ENCODE measurements around the gene HOXB4. TPM values are rescaled to one million over a fixed set of nuclear protein-coding genes. Genes with fewer than 3 reads are reported as not detected.

HOXB4 gene
- total RNA-seq, 1 experiment from 2014 or later, result 0.04 TPM

DNA sequence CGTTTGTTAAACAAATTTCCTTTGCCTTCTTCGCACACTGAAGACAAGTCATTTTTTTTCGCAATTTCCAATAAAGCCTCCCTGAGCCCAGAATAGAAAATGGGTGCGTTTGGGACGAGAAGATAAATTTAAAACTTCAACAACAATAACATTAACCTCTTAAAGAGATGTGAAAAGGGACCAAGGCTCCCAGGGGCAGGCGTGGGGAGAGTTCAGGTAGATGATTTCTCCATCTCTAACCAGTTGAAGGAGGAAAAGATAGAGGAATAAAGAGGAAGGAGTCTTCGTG, 1.3 kb upstream of the HOXB4 start:
- Mint-ChIP-seq H3K4me3 (no peak overlapping the region), H3K27ac (no peak overlapping the region), H3K36me3 (no peaks in the 10 kb centered on the region), H3K4me1 (peaks cover 39% of the 10 kb centered on the region), H3K27me3 (ENCODE audit: low read depth) (peaks cover 65% of the 10 kb centered on the region; the same call in 1 of the 2 replicates), H3K9me3 (no peaks in the 10 kb centered on the region)
- TF ChIP-seq, protein P1, sequence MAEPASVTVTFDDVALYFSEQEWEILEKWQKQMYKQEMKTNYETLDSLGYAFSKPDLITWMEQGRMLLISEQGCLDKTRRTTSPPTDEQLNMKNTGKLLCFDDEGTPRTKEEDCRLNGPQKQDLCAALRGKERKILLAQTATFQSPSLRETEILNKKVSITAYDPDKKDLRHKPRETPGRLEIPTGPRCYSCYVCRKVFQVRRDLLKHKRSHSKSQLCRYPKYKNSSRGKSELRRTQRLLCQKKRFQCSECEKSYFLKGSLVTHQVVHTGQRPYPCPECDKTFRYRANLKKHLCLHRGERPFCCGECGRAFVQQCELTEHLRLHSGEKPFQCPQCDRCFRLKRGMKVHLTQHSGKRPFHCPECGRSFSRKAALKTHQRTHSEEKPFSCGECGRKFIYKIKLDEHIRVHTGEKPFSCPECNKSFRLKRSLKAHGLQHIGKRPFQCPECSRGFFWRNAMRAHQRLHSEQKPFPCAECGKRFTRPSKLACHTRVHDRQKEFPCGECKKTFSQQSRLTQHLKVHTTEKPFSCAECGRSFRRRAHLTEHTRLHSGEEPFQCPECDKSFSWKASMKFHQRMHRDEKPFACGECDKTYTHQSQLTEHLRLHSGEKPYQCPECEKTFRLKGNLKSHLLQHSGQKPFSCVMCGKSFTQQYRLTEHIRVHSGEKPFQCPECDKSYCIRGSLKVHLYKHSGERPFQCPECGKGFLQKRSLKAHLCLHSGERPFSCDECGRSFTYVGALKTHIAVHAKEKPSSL (CRISPR knock-in tag; conservative IDR thresholded peaks at IDR 0.05), result no peak
- TF ChIP-seq, protein P2, sequence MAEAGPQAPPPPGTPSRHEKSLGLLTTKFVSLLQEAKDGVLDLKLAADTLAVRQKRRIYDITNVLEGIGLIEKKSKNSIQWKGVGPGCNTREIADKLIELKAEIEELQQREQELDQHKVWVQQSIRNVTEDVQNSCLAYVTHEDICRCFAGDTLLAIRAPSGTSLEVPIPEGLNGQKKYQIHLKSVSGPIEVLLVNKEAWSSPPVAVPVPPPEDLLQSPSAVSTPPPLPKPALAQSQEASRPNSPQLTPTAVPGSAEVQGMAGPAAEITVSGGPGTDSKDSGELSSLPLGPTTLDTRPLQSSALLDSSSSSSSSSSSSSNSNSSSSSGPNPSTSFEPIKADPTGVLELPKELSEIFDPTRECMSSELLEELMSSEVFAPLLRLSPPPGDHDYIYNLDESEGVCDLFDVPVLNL (CRISPR knock-in tag; IDR thresholded peaks at IDR 0.05; ENCODE audit: borderline replicate concordance, low read depth), result no peak
- TF ChIP-seq TEAD4 (CRISPR knock-in tag; IDR thresholded peaks at IDR 0.05), result no peak
- TF ChIP-seq, protein P3, sequence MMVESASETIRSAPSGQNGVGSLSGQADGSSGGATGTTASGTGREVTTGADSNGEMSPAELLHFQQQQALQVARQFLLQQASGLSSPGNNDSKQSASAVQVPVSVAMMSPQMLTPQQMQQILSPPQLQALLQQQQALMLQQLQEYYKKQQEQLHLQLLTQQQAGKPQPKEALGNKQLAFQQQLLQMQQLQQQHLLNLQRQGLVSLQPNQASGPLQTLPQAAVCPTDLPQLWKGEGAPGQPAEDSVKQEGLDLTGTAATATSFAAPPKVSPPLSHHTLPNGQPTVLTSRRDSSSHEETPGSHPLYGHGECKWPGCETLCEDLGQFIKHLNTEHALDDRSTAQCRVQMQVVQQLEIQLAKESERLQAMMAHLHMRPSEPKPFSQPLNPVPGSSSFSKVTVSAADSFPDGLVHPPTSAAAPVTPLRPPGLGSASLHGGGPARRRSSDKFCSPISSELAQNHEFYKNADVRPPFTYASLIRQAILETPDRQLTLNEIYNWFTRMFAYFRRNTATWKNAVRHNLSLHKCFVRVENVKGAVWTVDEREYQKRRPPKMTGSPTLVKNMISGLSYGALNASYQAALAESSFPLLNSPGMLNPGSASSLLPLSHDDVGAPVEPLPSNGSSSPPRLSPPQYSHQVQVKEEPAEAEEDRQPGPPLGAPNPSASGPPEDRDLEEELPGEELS (CRISPR knock-in tag; IDR thresholded peaks at IDR 0.05), result no peak
- TF ChIP-seq, protein P4, sequence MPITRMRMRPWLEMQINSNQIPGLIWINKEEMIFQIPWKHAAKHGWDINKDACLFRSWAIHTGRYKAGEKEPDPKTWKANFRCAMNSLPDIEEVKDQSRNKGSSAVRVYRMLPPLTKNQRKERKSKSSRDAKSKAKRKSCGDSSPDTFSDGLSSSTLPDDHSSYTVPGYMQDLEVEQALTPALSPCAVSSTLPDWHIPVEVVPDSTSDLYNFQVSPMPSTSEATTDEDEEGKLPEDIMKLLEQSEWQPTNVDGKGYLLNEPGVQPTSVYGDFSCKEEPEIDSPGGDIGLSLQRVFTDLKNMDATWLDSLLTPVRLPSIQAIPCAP (CRISPR knock-in tag; IDR thresholded peaks at IDR 0.05), result no peak
- no peak for ATAC-seq
- CTCF ChIA-PET, result interaction anchor here (0.7 to 1.2 kb wide), 2 partner anchors 30 to 34 kb away, joined by 3 read pairs; no protein-coding TSS in a partner anchor
- no peak for DNase-seq (ENCODE audit: low spot score)
- POLR2A ChIA-PET, result no interaction called here

DNA sequence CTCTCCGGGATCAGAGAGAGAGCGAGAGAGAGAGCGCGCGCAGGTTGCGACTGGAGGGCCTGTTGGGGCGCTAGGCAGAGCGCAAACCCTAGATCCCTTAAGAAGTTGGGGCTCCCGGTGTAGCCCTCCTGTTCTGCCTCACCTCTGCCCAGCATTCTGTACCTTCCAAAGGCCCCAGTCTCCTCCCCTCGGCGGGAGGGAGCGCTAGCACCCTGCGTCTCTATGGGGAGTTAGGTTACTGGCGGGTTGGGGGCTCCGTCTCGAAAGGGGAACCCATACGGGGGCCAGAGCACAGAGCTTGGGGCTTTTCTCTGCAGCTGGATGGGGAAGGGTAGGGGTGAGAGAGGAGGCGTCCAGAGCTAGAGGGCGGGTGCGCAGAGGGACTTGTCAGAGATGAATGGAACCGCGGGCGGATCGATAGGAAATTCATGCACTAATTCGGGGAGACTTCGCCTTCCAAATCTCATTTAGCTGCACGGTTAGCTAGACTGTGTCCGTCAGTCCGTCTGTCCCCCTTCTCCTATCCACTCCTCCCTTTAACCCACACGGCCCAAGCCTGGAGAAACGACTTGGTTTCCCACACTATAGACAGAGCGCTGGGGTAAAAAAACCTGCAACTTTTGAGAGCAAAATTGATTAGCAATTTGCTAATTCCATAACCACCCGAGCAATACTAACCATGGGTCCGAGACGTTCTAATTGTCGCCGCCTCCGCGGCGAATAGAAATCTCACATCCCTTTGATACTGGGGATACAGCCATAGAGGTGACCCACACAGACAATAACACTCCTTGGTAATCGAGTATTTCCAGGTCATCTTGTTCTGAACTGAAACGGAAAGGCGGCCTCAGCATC, 693 bp upstream of the HOXB4 start:
- peak overlapping the region; percentile 45 for H3K4me3 Mint-ChIP-seq
- no peaks in the 10 kb centered on the region for H3K9me3 Mint-ChIP-seq
- DNase-seq (ENCODE audit: low spot score) (no peak), ATAC-seq (peak; percentile 31)
- CTCF ChIA-PET, result interaction anchor here (0.9 to 1.3 kb wide), 2 partner anchors 58 to 300 kb away, joined by 3 to 4 read pairs; no protein-coding TSS in a partner anchor
- H3K27me3 Mint-ChIP-seq (ENCODE audit: low read depth), result peaks cover 59% of the 10 kb centered on the region; the same call in 1 of the 2 replicates
- peaks cover 42% of the 10 kb centered on the region for H3K4me1 Mint-ChIP-seq
- POLR2A ChIA-PET, result no interaction called here
- no peak overlapping the region for H3K27ac Mint-ChIP-seq
- no peaks in the 10 kb centered on the region for H3K36me3 Mint-ChIP-seq
- TF ChIP-seq, protein P5, sequence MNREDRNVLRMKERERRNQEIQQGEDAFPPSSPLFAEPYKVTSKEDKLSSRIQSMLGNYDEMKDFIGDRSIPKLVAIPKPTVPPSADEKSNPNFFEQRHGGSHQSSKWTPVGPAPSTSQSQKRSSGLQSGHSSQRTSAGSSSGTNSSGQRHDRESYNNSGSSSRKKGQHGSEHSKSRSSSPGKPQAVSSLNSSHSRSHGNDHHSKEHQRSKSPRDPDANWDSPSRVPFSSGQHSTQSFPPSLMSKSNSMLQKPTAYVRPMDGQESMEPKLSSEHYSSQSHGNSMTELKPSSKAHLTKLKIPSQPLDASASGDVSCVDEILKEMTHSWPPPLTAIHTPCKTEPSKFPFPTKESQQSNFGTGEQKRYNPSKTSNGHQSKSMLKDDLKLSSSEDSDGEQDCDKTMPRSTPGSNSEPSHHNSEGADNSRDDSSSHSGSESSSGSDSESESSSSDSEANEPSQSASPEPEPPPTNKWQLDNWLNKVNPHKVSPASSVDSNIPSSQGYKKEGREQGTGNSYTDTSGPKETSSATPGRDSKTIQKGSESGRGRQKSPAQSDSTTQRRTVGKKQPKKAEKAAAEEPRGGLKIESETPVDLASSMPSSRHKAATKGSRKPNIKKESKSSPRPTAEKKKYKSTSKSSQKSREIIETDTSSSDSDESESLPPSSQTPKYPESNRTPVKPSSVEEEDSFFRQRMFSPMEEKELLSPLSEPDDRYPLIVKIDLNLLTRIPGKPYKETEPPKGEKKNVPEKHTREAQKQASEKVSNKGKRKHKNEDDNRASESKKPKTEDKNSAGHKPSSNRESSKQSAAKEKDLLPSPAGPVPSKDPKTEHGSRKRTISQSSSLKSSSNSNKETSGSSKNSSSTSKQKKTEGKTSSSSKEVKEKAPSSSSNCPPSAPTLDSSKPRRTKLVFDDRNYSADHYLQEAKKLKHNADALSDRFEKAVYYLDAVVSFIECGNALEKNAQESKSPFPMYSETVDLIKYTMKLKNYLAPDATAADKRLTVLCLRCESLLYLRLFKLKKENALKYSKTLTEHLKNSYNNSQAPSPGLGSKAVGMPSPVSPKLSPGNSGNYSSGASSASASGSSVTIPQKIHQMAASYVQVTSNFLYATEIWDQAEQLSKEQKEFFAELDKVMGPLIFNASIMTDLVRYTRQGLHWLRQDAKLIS (CRISPR knock-in tag; IDR thresholded peaks at IDR 0.05; ENCODE audit: borderline replicate concordance), result no peak
- TF ChIP-seq, protein P6, sequence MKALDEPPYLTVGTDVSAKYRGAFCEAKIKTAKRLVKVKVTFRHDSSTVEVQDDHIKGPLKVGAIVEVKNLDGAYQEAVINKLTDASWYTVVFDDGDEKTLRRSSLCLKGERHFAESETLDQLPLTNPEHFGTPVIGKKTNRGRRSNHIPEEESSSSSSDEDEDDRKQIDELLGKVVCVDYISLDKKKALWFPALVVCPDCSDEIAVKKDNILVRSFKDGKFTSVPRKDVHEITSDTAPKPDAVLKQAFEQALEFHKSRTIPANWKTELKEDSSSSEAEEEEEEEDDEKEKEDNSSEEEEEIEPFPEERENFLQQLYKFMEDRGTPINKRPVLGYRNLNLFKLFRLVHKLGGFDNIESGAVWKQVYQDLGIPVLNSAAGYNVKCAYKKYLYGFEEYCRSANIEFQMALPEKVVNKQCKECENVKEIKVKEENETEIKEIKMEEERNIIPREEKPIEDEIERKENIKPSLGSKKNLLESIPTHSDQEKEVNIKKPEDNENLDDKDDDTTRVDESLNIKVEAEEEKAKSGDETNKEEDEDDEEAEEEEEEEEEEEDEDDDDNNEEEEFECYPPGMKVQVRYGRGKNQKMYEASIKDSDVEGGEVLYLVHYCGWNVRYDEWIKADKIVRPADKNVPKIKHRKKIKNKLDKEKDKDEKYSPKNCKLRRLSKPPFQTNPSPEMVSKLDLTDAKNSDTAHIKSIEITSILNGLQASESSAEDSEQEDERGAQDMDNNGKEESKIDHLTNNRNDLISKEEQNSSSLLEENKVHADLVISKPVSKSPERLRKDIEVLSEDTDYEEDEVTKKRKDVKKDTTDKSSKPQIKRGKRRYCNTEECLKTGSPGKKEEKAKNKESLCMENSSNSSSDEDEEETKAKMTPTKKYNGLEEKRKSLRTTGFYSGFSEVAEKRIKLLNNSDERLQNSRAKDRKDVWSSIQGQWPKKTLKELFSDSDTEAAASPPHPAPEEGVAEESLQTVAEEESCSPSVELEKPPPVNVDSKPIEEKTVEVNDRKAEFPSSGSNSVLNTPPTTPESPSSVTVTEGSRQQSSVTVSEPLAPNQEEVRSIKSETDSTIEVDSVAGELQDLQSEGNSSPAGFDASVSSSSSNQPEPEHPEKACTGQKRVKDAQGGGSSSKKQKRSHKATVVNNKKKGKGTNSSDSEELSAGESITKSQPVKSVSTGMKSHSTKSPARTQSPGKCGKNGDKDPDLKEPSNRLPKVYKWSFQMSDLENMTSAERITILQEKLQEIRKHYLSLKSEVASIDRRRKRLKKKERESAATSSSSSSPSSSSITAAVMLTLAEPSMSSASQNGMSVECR (CRISPR knock-in tag; IDR thresholded peaks at IDR 0.05; ENCODE audit: borderline replicate concordance), result no peak
- TF ChIP-seq, protein P2 (CRISPR knock-in tag; IDR thresholded peaks at IDR 0.05; ENCODE audit: borderline replicate concordance, low read depth), result no peak
- TF ChIP-seq, protein P7, sequence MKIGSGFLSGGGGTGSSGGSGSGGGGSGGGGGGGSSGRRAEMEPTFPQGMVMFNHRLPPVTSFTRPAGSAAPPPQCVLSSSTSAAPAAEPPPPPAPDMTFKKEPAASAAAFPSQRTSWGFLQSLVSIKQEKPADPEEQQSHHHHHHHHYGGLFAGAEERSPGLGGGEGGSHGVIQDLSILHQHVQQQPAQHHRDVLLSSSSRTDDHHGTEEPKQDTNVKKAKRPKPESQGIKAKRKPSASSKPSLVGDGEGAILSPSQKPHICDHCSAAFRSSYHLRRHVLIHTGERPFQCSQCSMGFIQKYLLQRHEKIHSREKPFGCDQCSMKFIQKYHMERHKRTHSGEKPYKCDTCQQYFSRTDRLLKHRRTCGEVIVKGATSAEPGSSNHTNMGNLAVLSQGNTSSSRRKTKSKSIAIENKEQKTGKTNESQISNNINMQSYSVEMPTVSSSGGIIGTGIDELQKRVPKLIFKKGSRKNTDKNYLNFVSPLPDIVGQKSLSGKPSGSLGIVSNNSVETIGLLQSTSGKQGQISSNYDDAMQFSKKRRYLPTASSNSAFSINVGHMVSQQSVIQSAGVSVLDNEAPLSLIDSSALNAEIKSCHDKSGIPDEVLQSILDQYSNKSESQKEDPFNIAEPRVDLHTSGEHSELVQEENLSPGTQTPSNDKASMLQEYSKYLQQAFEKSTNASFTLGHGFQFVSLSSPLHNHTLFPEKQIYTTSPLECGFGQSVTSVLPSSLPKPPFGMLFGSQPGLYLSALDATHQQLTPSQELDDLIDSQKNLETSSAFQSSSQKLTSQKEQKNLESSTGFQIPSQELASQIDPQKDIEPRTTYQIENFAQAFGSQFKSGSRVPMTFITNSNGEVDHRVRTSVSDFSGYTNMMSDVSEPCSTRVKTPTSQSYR (CRISPR knock-in tag; IDR thresholded peaks at IDR 0.05), result no peak
- TF ChIP-seq NR1H2 (CRISPR knock-in tag; IDR thresholded peaks at IDR 0.05), result no peak
- TF ChIP-seq, protein P8, sequence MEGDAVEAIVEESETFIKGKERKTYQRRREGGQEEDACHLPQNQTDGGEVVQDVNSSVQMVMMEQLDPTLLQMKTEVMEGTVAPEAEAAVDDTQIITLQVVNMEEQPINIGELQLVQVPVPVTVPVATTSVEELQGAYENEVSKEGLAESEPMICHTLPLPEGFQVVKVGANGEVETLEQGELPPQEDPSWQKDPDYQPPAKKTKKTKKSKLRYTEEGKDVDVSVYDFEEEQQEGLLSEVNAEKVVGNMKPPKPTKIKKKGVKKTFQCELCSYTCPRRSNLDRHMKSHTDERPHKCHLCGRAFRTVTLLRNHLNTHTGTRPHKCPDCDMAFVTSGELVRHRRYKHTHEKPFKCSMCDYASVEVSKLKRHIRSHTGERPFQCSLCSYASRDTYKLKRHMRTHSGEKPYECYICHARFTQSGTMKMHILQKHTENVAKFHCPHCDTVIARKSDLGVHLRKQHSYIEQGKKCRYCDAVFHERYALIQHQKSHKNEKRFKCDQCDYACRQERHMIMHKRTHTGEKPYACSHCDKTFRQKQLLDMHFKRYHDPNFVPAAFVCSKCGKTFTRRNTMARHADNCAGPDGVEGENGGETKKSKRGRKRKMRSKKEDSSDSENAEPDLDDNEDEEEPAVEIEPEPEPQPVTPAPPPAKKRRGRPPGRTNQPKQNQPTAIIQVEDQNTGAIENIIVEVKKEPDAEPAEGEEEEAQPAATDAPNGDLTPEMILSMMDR (IDR thresholded peaks at IDR 0.05), result no peak
